GM12878 (cell line): ENCODE data around the gene CAST. TPM values are rescaled to one million over a fixed set of nuclear protein-coding genes. Genes with fewer than 3 reads are reported as not detected.

Experiments
- BRCA1 ChIP-seq: IDR thresholded peaks from 2 replicates; pipeline ENCODE4 v1.6.1; 2011; ENCODE audit warnings: low read depth, low read length, improper control_type of control experiment
- FOS ChIP-seq: IDR thresholded peaks from 3 replicates; pipeline ENCODE4 v1.6.1; 2011; ENCODE audit warnings: borderline replicate concordance; ENCODE audit not compliant: insufficient read length; ENCODE audit errors: extremely low read depth
- MTA2 ChIP-seq: fragments of 450-650 bp; IDR thresholded peaks from 2 replicates; pipeline ENCODE4 v1.6.1; 2016; ENCODE audit warnings: low read depth, mild to moderate bottlenecking, moderate library complexity
- RAD51 ChIP-seq: fragments of 450-650 bp; IDR thresholded peaks from 2 replicates; pipeline ENCODE4 v1.6.1; 2016; ENCODE audit warnings: moderate library complexity, mild to moderate bottlenecking, inconsistent platforms
- SPI1 ChIP-seq: IDR thresholded peaks from 2 replicates; pipeline ENCODE4 v1.6.1; 2011; ENCODE audit warnings: low read depth, mild to moderate bottlenecking, low read length, moderate library complexity, borderline replicate concordance; ENCODE audit not compliant: insufficient read depth
- SREBF1 ChIP-seq: IDR thresholded peaks from 2 replicates; pipeline ENCODE4 v1.6.1; 2012; ENCODE audit warnings: mild to moderate bottlenecking, low read length
- SUPT20H ChIP-seq: IDR thresholded peaks from 2 replicates; pipeline ENCODE4 v1.6.1; 2011; ENCODE audit warnings: low read depth, mild to moderate bottlenecking, low read length, moderate library complexity, borderline replicate concordance; ENCODE audit not compliant: control insufficient read depth
- ZNF207 ChIP-seq: fragments of 450-650 bp; IDR thresholded peaks from 2 replicates; pipeline ENCODE4 v1.6.1; 2014; ENCODE audit warnings: antibody characterized with exemption, mild to moderate bottlenecking, borderline replicate concordance
- polyA plus RNA-seq, 11 experiments: library from polyadenylated mRNA; depleted of rRNA in 4 of 11; unstranded in 6 of 11; stranded (reverse) in 5 of 11; fragments of >200 nt; fragmentation: Nextera tagmentation in 4 of 11; fragmentation: Illumina TruSeq in 1 of 11; extraction: Ambion mirVana in 4 of 11; extraction: Trizol in 1 of 11; gene quantifications; 1 replicate in 1 of 11; 2 replicates in 10 of 11; pipeline versions ENCODE4 v1.2.1 to v1.2.3, GENCODE V29; 2011 to 2016; ENCODE audit warnings: inconsistent platforms in 2 of 11, missing spikeins in 2 of 11, low read depth in 1 of 11
- total RNA-seq, 4 experiments: library from RNA; depleted of rRNA in 3 of 4; stranded (reverse); fragments of >200 nt in 3 of 4; fragmentation: Illumina TruSeq in 1 of 4; extraction: Trizol in 1 of 4; gene quantifications; 2 replicates each; pipeline versions ENCODE4 v1.2.1 to v1.2.3, GENCODE V29; 2013 to 2021
- TF ChIP-seq, protein P1 (sequence below): fragments of 450-650 bp; IDR thresholded peaks from 2 replicates; pipeline ENCODE4 v1.6.1; 2016; ENCODE audit warnings: mild to moderate bottlenecking, moderate library complexity, borderline replicate concordance
- TF ChIP-seq, protein P2 (sequence below): fragments of 450-650 bp; conservative IDR thresholded peaks from 2 replicates; pipeline ENCODE4 v1.6.1; 2017; ENCODE audit warnings: mild to moderate bottlenecking, moderate library complexity

Gene CAST
- total and polyA plus RNA-seq, 10 of the 15 experiments (the other 5 are each of a cell fraction or from before 2014, with no cell fraction given), result 31.7 to 140 (median 68.5) TPM

DNA sequence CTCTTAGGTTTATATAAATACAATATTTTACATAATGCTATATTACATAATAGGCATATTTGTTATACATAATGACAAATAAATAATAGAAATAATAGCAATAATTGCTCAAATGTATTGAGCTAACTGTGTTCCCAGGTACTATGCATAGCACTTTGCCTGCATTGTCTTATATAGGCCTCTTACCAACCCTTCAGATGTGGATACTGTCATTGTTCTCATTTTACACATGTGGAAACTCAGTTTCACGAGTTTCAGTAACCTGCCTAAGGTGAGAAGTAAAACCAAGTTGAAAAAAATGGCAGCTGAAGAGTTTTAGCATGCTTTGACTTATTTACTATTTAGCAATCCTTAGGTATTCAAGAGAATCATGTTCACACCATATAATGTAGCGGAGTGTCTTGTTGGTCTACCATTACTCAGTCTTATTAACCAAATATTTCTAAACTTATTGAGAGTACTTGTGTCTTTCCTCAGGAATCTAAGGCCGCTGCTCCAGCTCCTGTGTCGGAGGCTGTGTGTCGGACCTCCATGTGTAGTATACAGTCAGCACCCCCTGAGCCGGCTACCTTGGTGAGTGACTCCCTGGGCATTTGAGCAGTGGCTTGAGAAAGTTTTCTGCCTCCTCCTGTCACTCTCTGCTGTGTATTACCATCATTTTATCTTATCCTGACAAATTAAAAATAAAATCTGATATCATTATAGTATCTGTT lies 88.1 kb downstream of the CAST start (continued):
- TF ChIP-seq, protein P1, sequence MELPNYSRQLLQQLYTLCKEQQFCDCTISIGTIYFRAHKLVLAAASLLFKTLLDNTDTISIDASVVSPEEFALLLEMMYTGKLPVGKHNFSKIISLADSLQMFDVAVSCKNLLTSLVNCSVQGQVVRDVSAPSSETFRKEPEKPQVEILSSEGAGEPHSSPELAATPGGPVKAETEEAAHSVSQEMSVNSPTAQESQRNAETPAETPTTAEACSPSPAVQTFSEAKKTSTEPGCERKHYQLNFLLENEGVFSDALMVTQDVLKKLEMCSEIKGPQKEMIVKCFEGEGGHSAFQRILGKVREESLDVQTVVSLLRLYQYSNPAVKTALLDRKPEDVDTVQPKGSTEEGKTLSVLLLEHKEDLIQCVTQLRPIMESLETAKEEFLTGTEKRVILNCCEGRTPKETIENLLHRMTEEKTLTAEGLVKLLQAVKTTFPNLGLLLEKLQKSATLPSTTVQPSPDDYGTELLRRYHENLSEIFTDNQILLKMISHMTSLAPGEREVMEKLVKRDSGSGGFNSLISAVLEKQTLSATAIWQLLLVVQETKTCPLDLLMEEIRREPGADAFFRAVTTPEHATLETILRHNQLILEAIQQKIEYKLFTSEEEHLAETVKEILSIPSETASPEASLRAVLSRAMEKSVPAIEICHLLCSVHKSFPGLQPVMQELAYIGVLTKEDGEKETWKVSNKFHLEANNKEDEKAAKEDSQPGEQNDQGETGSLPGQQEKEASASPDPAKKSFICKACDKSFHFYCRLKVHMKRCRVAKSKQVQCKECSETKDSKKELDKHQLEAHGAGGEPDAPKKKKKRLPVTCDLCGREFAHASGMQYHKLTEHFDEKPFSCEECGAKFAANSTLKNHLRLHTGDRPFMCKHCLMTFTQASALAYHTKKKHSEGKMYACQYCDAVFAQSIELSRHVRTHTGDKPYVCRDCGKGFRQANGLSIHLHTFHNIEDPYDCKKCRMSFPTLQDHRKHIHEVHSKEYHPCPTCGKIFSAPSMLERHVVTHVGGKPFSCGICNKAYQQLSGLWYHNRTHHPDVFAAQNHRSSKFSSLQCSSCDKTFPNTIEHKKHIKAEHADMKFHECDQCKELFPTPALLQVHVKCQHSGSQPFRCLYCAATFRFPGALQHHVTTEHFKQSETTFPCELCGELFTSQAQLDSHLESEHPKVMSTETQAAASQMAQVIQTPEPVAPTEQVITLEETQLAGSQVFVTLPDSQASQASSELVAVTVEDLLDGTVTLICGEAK, result no peak
- TF ChIP-seq SREBF1 (no peak), ZNF207 (no peak), BRCA1 (no peak), FOS (no peak), RAD51 (no peak), MTA2 (no peak), SUPT20H (no peak), SPI1 (no peak)
- TF ChIP-seq, protein P2, sequence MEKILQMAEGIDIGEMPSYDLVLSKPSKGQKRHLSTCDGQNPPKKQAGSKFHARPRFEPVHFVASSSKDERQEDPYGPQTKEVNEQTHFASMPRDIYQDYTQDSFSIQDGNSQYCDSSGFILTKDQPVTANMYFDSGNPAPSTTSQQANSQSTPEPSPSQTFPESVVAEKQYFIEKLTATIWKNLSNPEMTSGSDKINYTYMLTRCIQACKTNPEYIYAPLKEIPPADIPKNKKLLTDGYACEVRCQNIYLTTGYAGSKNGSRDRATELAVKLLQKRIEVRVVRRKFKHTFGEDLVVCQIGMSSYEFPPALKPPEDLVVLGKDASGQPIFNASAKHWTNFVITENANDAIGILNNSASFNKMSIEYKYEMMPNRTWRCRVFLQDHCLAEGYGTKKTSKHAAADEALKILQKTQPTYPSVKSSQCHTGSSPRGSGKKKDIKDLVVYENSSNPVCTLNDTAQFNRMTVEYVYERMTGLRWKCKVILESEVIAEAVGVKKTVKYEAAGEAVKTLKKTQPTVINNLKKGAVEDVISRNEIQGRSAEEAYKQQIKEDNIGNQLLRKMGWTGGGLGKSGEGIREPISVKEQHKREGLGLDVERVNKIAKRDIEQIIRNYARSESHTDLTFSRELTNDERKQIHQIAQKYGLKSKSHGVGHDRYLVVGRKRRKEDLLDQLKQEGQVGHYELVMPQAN, result no peak
